ENCODE results near the gene C2CD5.

The C2CD5 gene

DNA sequence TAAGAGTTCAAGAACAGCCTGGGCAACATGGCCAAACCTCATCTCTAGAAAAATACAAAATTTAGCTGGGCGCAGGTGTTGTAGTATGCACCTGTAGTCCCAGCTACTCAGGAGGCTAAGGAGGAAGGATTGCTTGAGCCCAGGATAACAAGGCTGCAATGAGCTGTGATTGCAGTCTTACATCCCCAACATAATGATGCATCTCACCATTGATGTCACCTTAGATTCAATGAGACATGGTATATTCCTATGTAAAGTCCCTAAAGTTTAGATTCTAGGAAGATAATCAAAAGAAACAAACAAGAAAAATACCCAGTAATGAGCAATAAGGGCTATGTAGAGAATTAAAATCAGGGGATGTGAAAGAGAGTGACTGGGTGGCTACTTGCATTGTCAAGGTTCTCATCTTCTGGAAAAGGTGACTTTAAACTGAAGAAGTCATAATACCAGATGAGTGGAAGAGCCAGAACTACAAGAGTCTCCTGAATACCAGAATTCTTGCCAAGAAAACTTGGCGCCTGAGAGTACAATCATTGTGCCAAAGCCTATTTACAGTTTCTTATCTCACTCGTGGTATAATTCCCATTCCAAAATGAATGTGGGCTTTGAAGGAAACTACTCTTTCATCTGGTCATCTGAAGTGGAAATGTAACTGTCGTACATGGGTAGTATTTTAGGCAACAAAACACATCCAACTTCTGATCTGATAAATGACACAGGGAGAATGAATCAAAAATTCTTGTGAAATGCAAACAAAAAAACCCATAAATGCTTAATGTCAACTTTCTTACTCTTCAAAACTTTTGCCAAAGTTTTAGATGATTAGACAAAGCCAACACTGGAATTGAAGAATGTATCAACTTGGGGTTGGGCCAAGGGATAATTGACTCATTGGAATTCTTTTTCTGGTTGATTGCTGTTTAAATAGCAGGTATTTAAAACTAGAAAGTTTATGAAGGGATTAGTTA is 128.7 kb downstream of the C2CD5 start:
- no peak overlapping the region for H3K4me3 ChIP-seq (ENCODE audit: low read depth, low read length)

DNA sequence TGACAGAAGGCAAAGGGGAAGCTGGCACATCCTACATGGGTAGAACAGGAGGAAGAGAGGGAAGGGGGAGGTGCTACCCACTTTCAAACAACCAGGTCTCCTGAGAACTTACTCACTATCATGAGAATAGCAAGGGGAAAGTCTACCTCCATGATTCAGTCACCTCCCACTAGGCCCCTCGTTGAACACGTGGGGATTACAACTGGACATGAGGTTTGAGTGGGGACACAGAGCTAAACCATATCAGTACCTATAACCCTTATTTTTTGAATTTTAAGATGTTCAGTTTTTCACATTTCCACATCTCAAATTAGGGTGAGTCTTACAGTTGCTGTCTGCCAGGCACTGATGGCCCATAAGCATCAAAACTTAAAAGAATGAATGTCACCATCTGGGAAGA is 129.6 kb downstream of the C2CD5 start:
- no peak overlapping the region for H3K4me3 ChIP-seq (ENCODE audit: low read depth, low read length)

DNA sequence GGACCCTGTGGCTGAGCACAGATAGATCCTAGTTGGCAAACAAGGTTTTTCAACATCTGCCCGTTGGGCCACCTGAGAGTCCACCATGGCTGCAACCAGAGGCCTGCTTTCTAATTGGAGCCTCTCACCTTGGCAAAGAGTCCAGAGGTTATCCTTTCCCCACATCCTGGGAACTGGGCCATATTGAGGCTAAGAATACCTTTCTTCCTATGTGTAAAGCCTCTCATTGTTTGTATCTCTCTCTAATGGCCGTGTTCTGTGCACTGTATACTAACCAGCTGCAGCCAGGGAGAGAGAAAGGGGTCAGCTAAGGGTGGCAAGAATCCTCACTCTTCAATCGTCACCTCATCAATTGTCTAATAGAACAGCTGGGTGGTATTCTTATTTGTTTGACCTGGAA is 130.8 kb downstream of the C2CD5 start:
- H3K4me3 ChIP-seq (ENCODE audit: low read depth, low read length) = no peak overlapping the region

DNA sequence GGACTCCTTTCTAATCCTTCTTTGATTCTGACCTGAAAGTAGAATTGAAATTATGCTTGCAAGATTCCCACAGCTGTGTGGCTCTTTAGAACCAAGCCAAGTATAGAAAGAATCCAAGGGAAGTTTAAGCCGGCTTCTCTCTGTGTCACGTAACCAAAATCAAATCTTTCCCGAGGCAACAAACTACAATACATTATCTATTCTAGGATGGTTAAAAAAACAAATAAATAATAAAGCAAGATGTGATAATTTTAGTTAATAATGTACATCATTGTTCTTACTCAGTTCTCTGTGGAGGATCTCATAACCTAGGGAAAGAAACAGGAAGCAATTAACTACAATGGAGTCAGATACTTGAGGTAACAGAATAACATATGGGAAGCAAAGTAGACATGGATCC is 131.8 kb downstream of the C2CD5 start:
- H3K4me3 ChIP-seq (ENCODE audit: low read depth, low read length) = no peak overlapping the region

DNA sequence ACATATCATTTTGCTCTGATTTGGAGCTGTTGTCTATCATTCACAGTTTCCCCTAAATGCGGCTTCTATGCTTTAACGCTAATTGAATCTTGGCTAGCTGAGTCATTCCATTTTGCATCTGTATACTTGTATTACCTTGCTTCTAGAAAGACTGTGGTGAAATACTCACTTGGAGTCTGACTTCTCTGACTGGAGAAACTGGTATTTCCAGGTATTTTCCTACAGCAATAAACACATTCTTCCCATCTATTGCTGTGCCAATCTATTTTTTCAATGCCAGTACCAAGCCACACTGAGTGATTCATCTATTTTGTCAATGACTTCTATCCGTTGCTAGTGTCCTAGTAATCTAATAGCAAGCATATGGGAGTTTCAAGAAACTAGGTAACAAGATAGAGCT is 133.9 kb downstream of the C2CD5 start:
- H3K4me3 ChIP-seq (ENCODE audit: low read depth, low read length) = no peak overlapping the region

DNA sequence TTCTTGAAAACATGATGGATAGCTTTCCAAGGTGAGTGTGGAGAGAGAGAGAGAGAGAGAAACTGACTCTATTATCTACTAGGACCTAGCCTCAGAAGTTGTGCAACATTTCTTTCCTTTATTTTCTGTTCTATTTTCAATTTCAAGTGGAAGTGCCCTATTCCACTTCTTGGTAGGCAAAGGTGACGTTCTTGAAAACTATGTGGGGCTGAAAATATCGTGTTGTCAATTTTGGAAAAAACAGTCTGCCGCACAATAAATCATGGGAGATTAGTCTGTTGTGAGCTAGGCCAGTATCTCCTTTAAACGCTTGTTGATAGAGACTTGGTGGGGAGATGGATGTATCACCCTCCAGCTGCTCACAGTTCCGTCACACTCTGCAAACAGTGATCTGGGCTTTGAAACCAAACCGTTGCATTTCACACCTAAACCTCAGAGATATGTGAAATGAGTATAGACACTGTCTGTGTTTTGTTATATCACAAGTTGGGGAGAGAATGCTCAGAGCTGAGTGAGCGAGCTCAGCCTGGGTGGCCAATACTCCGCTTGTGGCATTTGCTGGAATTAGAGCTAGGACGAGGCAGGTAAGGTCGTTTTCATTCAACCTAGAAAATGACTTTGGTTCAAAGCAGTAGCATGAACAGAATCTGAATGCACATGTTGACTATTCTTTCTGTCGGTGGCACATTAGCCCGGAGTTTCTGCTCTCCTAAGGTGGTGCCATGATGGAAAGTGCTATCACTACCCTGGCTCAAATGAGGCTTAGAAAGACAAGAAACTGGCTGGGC is 134.8 kb downstream of the C2CD5 start:
- no peak overlapping the region for H3K4me3 ChIP-seq (ENCODE audit: low read depth, low read length)

DNA sequence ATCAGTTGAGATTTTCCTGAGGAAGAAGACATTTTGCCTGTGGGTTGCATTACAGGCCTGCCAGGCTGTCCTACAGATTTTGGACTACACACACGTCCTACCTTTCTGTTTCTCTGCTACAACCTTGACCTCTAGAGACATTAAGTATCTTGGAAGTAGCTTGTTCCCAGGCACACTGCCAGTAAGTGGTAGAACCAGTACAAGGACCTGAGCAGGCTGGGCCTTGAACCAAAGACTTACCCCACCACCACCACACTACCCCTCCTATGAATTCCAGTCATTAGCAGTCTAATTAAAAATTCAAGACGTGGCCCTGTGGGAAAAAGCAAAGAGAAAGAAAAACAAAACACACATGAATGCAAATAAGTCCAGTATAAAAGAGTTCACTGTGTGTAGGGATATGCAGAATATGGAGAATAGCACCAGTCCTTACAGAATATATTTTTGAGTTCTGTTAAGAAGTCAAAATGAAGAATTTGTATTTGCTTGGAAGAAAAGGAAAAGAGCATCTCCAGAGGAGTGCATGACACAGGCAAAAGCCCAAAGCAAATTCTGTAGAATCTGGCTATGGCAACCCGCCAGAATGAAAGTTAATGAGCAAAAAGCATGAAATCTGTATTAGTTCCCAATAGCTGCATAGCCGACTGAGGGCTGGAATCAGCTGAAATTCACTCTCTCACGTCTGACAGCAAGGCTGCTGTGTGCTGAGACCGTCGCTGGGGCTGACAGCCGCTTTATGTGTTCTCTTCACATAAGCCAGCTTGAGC is 135.5 kb downstream of the C2CD5 start:
- no peak overlapping the region for H3K4me3 ChIP-seq (ENCODE audit: low read depth, low read length)

DNA sequence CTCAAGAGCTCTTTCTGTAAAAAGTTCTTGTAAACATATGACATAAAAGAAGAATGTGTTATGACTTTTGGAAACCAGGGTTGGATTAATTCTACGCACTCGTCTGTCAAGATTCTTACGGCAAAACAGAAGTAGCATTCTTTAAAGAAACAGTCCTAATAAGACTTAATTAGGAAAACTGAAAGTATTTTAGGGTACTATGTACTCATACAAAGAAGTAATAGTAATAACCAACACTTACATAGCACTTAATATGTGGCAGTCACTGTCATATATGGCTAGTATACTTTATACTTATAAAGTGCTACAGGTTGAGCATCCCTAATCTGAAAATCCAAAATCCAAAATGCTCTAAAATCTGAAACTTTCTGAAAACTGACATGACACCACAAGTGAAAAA is 136.9 kb downstream of the C2CD5 start:
- H3K4me3 ChIP-seq (ENCODE audit: low read depth, low read length) = no peak overlapping the region

DNA sequence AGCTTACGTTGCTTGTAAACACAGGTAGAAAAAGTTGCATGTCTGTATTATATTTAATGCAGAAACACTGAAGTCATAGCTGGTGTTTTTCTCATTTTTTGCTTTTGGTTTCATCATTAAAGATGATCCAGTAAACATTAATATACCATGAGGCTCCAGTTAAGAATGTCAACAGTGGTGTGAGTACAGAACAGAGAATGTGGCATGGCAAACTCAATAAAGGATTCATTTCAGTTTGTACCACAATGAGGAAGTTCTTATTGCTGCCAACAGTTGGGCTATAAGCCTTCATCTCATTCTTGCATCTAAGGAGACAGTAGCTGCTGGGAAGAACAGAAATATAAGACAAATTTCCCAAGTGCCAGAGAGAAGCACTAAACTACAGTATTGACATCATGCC is 137.7 kb downstream of the C2CD5 start:
- H3K4me3 ChIP-seq (ENCODE audit: low read depth, low read length) = no peak overlapping the region

DNA sequence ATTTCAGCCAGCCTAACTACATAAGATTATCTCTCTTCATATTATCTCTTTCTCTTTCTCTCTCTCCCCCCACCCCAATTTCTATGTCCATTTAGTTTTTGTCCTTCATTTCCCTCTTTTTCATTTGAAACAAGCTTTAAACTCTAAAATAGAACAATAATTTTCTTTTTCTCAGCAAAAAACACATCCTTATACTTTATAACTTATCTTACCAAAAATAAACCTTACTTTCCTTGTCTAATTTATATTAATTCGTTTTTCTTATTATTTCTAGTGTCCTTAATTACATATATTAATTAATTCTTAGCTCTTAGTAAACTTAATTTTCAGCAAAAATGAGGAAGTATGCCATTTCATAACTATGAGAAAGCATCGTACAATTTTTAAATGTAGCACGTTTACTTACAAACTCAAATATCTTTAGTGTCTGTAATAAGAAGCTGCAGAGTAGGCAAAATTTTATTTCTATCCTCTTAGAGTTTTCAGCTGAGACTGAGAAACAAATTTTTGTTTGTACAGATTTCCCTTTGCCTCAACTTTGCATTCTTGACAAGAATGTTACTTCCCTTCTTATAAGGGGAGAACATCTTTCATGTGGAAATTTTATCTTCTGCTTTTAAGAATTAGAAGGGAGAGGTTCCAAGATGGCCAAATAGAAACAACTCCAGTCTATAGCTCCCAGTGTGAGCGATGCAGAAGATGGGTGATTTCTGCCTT is 144.7 kb downstream of the C2CD5 start:
- H3K4me3 ChIP-seq (ENCODE audit: low read depth, low read length) = no peak overlapping the region
